Umbilical cord (tissue), 2 donors: ENCODE measurements around the gene ZNF213. TPM values are rescaled to one million over a fixed set of nuclear protein-coding genes. Genes with fewer than 3 reads are reported as not detected.
"Not testable (repeated sequence)": the region's sequence is repeated elsewhere in the genome, so short reads cannot be mapped to it uniquely, and the experiment has no call there.

Experiments used
- DNase-seq: peaks from one replicate; pipeline ENCODE4 v3.0.0-alpha.2; 2015; ENCODE audit warnings: low spot score
- total RNA-seq: library from RNA; depleted of rRNA; stranded (reverse); fragments of >200 nt; gene quantifications from one replicate; pipeline ENCODE4 v1.2.3, GENCODE V29; 2014; ENCODE audit warnings: low replicate concordance; ENCODE audit not compliant: insufficient read depth

ZNF213 gene
- total RNA-seq, 1 donor from 2014 or later, result 0.96 TPM

GRCh38 chr16:3148256-3149192 lies 13.7 kb downstream of the ZNF213 start:
- no peak for DNase-seq

DNA sequence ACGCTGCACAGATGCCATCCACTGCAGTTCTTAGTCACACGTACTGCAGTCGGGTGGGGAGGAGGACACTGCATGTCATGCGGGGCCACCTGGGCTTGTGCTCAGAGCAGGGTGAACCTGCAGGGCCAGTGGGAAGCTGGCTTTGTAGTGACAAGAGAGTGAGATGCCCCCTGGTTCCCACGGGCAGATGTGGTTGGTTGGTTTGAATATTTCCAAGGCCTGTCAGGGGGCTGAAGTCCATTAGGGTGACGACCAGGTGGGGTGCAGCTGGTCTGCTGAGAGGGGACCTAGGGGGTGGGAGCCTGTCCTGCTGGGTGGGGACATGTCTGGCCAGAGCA lies 14.3 kb downstream of the ZNF213 start:
- DNase-seq, result no peak

GRCh38 chr16:3149630-3150345 lies 15.0 kb downstream of the ZNF213 start:
- peak; percentile 63 for DNase-seq

- peak; percentile 99 for DNase-seq
Measured at GRCh38 chr16:3150346-3151218, 15.8 kb downstream of the ZNF213 start.

DNA sequence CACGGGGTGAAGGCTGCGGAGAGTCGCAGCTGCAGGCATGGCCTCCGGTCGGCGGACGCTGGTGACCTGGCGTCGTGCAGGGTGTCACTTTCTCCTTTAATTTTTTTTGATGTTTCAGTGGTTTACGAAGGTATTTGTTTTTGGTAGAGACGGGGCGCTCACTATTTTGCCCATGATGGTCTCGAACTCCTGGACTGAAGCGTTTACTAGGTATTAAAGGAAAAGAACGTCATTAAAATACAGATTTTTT lies 17.1 kb downstream of the ZNF213 start:
- no peak for DNase-seq

GRCh38 chr16:3152277-3152990 lies 17.6 kb downstream of the ZNF213 start:
- DNase-seq, result peak; percentile 94

- DNase-seq, result no peak
Measured at GRCh38 chr16:3152991-3153368, 18.2 kb downstream of the ZNF213 start.

GRCh38 chr16:3155181-3155580 lies 20.4 kb downstream of the ZNF213 start:
- no peak for DNase-seq

GRCh38 chr16:3155972-3156371 lies 21.1 kb downstream of the ZNF213 start:
- DNase-seq, result no peak

- peak; percentile 75 for DNase-seq
Measured at GRCh38 chr16:3157229-3158025, 22.6 kb downstream of the ZNF213 start.

DNA sequence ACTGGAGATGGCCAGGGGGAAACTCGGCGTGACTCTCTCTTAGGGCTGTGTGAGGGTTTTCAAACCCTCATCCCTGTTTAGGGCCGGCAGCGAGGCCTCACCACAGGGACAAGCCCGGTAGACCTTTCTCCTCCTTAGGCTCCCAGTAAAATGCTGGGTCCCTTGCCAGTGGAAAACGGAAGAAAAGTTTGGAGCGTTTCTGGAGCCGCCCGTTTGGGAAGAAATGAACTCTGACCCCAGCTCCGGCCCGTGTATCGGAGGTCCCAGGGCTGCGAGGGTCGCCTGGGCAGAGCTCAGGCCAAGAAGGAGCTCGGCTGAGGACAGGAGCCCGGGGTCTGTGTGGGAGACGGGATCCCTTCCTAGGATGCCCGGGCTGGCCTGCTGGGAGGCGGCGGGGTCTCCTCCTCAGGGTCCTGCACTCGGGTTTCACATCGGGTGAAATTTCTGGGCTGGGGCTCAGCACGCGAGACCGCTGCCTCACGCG lies 23.2 kb downstream of the ZNF213 start:
- peak; percentile 27 for DNase-seq

GRCh38 chr16:3158510-3159314 lies 23.9 kb downstream of the ZNF213 start:
- DNase-seq, result peak; percentile 72

GRCh38 chr16:3161235-3162018 lies 26.6 kb downstream of the ZNF213 start:
- DNase-seq, result no peak

DNA sequence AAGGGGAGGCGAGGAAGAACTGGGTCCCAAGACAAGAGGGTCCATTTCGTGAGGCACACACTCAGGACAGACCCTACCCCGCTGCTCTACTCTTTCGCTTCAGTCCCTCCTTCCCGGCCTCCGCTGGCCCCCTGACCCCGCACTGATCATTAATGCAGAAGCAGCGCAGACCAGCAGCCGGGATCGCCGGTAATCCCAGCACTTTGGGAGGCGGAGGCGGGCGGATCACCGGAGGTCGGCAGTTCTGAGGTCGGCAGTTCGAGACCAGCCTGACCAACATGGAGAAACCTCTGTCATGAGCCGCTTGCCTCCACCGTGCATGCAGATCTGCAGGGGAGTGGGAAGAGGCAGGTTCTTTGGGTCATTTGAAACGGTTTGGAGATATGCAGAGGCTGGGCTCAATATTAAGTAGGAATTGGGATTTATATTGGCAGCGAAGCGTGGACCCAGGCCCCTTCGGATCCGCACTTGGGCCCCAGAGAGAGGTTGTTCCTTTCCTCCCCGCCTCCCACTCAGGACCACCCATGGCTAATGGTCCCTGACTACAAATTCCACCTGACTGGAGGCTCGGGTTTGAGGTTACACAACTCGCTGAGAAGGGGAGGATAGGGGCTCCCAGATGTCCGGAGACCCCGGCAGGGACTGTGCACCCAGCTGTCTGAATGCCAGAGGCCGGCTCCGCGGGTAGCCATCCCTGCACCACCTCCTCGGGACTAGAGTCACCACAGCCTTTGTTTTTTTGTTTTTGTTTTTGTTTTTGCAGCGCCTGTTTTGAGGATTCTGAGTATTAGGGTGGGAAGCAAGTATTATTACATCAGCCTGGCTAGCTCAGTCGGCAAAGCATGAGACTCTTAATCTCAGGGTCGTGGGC lies 29.5 kb downstream of the ZNF213 start:
- no peak for DNase-seq

- no peak for DNase-seq
Measured at GRCh38 chr16:3165111-3165822, 30.4 kb downstream of the ZNF213 start.

DNA sequence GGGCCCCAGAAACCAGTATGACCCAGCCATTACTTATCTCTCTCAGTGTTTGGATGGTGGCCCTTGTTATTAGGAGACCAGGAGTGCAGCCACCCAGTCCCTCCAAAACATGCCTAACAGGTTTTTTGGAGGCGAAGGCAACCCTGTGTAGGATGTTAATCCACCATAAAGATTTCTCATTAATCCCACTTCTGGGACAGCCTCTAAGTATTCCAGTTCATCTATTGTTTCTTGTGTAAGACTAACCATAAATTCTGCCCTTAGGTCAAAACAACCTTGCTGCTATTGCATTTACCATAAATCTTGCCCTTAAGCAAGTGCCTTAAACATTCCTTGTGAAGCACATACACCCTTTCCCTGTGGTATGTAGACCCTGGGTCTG lies 31.7 kb downstream of the ZNF213 start:
- DNase-seq, result no peak

- DNase-seq, result not testable (repeated sequence)
Measured at GRCh38 chr16:3168729-3169128, 33.9 kb downstream of the ZNF213 start.
